SK-N-SH (cell line): ENCODE measurements around the gene MRPL51. TPM values are rescaled to one million over a fixed set of nuclear protein-coding genes. Genes with fewer than 3 reads are reported as not detected.

Experiments used
- CTCF ChIA-PET: fragments of 300-600, 350-600 bp; formaldehyde crosslinking; extraction: SDS; loops from one replicate; lab custom pipeline; 2021; lab: Yijun Ruan, JAX
- POLR2A ChIA-PET: fragments of 350-600 bp; sonication (Branson Sonifier 250); formaldehyde crosslinking; extraction: SDS; loops from one replicate; lab custom pipeline; 2020; ENCODE audit warnings: antibody characterized with exemption, inconsistent platforms; lab: Yijun Ruan, JAX
- DNase-seq: peaks from one replicate; pipeline ENCODE4 v3.0.0; 2012
- H2AFZ ChIP-seq: fragments of 200-600 bp; sonication (generic); 2 replicates; pipeline ENCODE4 v1.8.1; 2016; ENCODE audit warnings: antibody characterized with exemption, mild to moderate bottlenecking, low read depth
- H3F3A ChIP-seq: fragments of 200-600 bp; sonication (generic); replicated peaks from 2 replicates; pipeline ENCODE3; 2016; ENCODE audit warnings: antibody characterized with exemption, mild to moderate bottlenecking; ENCODE audit not compliant: insufficient read depth
- H3K27ac ChIP-seq, 2 experiments: fragments of 200-500 bp in 1 of 2; fragments of 200-600 bp in 1 of 2; sonication (Bioruptor generic) in 1 of 2; sonication (generic), shearing (Covaris generic) in 1 of 2; 2 replicates each; pipeline versions ENCODE4 v1.5.1 to v1.6.1; 2014 to 2016; ENCODE audit warnings: low read depth in 2 of 2, inconsistent platforms in 1 of 2, low read length in 1 of 2, mild to moderate bottlenecking in 1 of 2, mixed read lengths in 1 of 2
- H3K27me3 ChIP-seq: fragments of 200-600 bp; sonication (generic), shearing (Covaris generic); 2 replicates; pipeline ENCODE4 v1.6.1; 2016; ENCODE audit warnings: mixed run types; ENCODE audit not compliant: insufficient read depth
- H3K36me3 ChIP-seq, 2 experiments: fragments of 200-500 bp in 1 of 2; fragments of 200-600 bp in 1 of 2; sonication (Bioruptor generic) in 1 of 2; sonication (generic) in 1 of 2; replicated peaks in 1 of 2; 2 replicates each; pipeline versions ENCODE3 to v1.5.1; 2014 to 2016; ENCODE audit warnings: low read length in 1 of 2, mild to moderate bottlenecking in 1 of 2; ENCODE audit not compliant: insufficient read depth in 2 of 2, control insufficient read depth in 1 of 2
- H3K4me1 ChIP-seq, 2 experiments: fragments of 200-500 bp in 1 of 2; fragments of 200-600 bp in 1 of 2; sonication (Bioruptor generic) in 1 of 2; sonication (generic), shearing (Covaris generic) in 1 of 2; 2 replicates each; pipeline versions ENCODE4 v1.5.1 to v1.6.1; 2014 to 2016; ENCODE audit warnings: low read depth in 1 of 2, low read length in 1 of 2, mixed run types in 1 of 2; ENCODE audit not compliant: insufficient read depth in 2 of 2, control insufficient read depth in 1 of 2
- H3K4me2 ChIP-seq: fragments of 200-600 bp; sonication (generic), shearing (Covaris generic); 2 replicates; pipeline ENCODE4 v1.6.1; 2017; ENCODE audit warnings: mixed run types
- H3K4me3 ChIP-seq, 2 experiments: fragments of 200-500 bp in 1 of 2; fragments of 200-600 bp in 1 of 2; sonication (Bioruptor generic) in 1 of 2; sonication (generic), shearing (Covaris generic) in 1 of 2; 2 replicates each; pipeline versions ENCODE4 v1.5.1 to v1.8.1; 2014 to 2016; ENCODE audit warnings: low read depth in 2 of 2, inconsistent platforms in 1 of 2, low read length in 1 of 2, mild to moderate bottlenecking in 1 of 2, mixed read lengths in 1 of 2, moderate library complexity in 1 of 2
- H3K79me2 ChIP-seq: fragments of 200-600 bp; sonication (generic); 2 replicates; pipeline ENCODE4 v1.8.1; 2017; ENCODE audit warnings: mild to moderate bottlenecking; ENCODE audit not compliant: insufficient read depth
- H3K9ac ChIP-seq: fragments of 200-600 bp; sonication (generic); 2 replicates; pipeline ENCODE4 v1.6.1; 2017; ENCODE audit warnings: mixed run types
- H3K9me2 ChIP-seq: fragments of 200-600 bp; sonication (generic); 2 replicates; pipeline ENCODE4 v1.6.1; 2017; ENCODE audit warnings: mixed run types
- H3K9me3 ChIP-seq: fragments of 200-600 bp; sonication (generic); 2 replicates; pipeline ENCODE4 v1.6.1; 2017; ENCODE audit warnings: mixed run types, mild to moderate bottlenecking, moderate library complexity
- H4K20me1 ChIP-seq: fragments of 200-600 bp; sonication (generic); 2 replicates; pipeline ENCODE4 v1.6.1; 2017; ENCODE audit warnings: mild to moderate bottlenecking, mixed run types; ENCODE audit not compliant: insufficient read depth
- CTCF ChIP-seq: fragments of 200-600 bp; sonication (generic); IDR thresholded peaks from 2 replicates; pipeline ENCODE4 v1.6.1; 2017; ENCODE audit warnings: antibody characterized with exemption, mild to moderate bottlenecking, moderate library complexity
- ELF1 ChIP-seq: IDR thresholded peaks from 2 replicates; pipeline ENCODE4 v1.4.0; 2012
- EP300 ChIP-seq, 2 experiments: IDR thresholded peaks; 2 replicates each; pipeline versions ENCODE4 v1.4.0 to v1.6.1; 2012; ENCODE audit warnings: borderline replicate concordance in 1 of 2, low read depth in 1 of 2, low read length in 1 of 2
- FOXJ3 ChIP-seq: sonication (generic); formaldehyde crosslinking; IDR thresholded peaks from 2 replicates; pipeline ENCODE4 v1.5.1; 2020; ENCODE audit warnings: mild to moderate bottlenecking, missing genetic modification reagents
- FOXM1 ChIP-seq: IDR thresholded peaks from 2 replicates; pipeline ENCODE4 v1.4.0; 2012; ENCODE audit warnings: low read depth, mild to moderate bottlenecking
- JUND ChIP-seq: IDR thresholded peaks from 2 replicates; pipeline ENCODE4 v1.4.0; 2012
- MEF2A ChIP-seq: IDR thresholded peaks from 2 replicates; pipeline ENCODE4 v1.4.0; 2012; ENCODE audit warnings: low read depth, borderline replicate concordance
- POLR2AphosphoS5 ChIP-seq: IDR thresholded peaks from 2 replicates; pipeline ENCODE4 v1.6.1; 2012; ENCODE audit warnings: low read depth, low read length
- RCOR1 ChIP-seq: fragments of 150-350 bp; IDR thresholded peaks from 2 replicates; pipeline ENCODE4 v1.6.1; 2017; ENCODE audit warnings: antibody characterized with exemption, low read length
- RFX5 ChIP-seq: IDR thresholded peaks from 2 replicates; pipeline ENCODE4 v1.6.1; 2012; ENCODE audit warnings: mild to moderate bottlenecking, improper control_type of control experiment, low read length
- RXRA ChIP-seq: IDR thresholded peaks from 2 replicates; pipeline ENCODE4 v1.4.0; 2012; ENCODE audit warnings: low read depth, mild to moderate bottlenecking, borderline replicate concordance
- SIN3A ChIP-seq: IDR thresholded peaks from 2 replicates; pipeline ENCODE4 v1.6.1; 2012; ENCODE audit warnings: low read depth, mild to moderate bottlenecking, low read length, moderate library complexity, borderline replicate concordance
- SMC3 ChIP-seq: IDR thresholded peaks from 2 replicates; pipeline ENCODE4 v1.6.1; 2012; ENCODE audit warnings: low read depth, low read length, improper control_type of control experiment
- TAF1 ChIP-seq: IDR thresholded peaks from 2 replicates; pipeline ENCODE4 v1.6.1; 2012; ENCODE audit warnings: low read depth, mild to moderate bottlenecking, low read length, moderate library complexity, borderline replicate concordance
- TCF12 ChIP-seq: IDR thresholded peaks from 2 replicates; pipeline ENCODE4 v1.4.0; 2012
- USF2 ChIP-seq: fragments of 150-350 bp; IDR thresholded peaks from 2 replicates; pipeline ENCODE4 v1.6.1; 2017; ENCODE audit warnings: antibody characterized with exemption, low read length, low read depth, borderline replicate concordance
- WGBS: methylation state at CpG from one replicate; pipeline ENCODE4 v1.1.6; 2017; ENCODE audit warnings: low lambda C conversion rate; 5-methylcytosine and 5-hydroxymethylcytosine counted together
- polyA plus RNA-seq, 3 experiments: library from polyadenylated mRNA; depleted of rRNA; stranded (reverse); fragments of >200 nt; gene quantifications; 2 replicates each; pipeline ENCODE4 v1.2.3, GENCODE V29; 2012
- TF ChIP-seq, protein P1 (sequence below): IDR thresholded peaks from 2 replicates; pipeline ENCODE4 v1.4.0; 2012; ENCODE audit warnings: low read depth
- TF ChIP-seq, protein P2 (sequence below): IDR thresholded peaks from 2 replicates; pipeline ENCODE4 v1.4.0; 2012; ENCODE audit warnings: low read depth, borderline replicate concordance

Gene MRPL51
- polyA plus RNA-seq, 1 of the 3 experiments (the other 2 are of a cell fraction), result 189 TPM

- peaks cover 13 to 18% of the 10 kb centered on the region in 2 experiments; a peak in 3 of 4 replicates for H3K4me1 ChIP-seq
- peaks cover 15 to 43% of the 10 kb centered on the region in 2 experiments for H3K36me3 ChIP-seq
- H3K79me2 ChIP-seq, result peaks cover 64% of the 10 kb centered on the region
- no peaks in the 10 kb centered on the region for H3K9me2 ChIP-seq
- peak overlapping the region; percentile 76 to 99 for H3K27ac ChIP-seq
- no peaks in the 10 kb centered on the region for H3K27me3 ChIP-seq
- POLR2A ChIA-PET, result no interaction called here
- H3K9ac ChIP-seq, result peak overlapping the region; percentile 97
- H2AFZ ChIP-seq, result peak overlapping the region; percentile 39; the same call in 1 of the 2 replicates
- H3K4me3 ChIP-seq, result peak overlapping the region; percentile 81 to 97
- peak; percentile 37 for DNase-seq
- peak overlapping the region; percentile 99 for H3K4me2 ChIP-seq
- H3F3A ChIP-seq, result peaks cover 8% of the 10 kb centered on the region
- WGBS, result under 1% methylated on average over 14 of the region's 14 CpGs
- CTCF ChIA-PET, result no interaction called here
- H4K20me1 ChIP-seq, result no peaks in the 10 kb centered on the region
- no peaks in the 10 kb centered on the region for H3K9me3 ChIP-seq
- no peak for TF ChIP-seq RXRA
- TF ChIP-seq CTCF, result peak; percentile 18
- TF ChIP-seq, all 33 proteins: peak for 1
Observed at GRCh38 chr12:6494258-6494743, 1.2 kb upstream of the MRPL51 start.

DNA sequence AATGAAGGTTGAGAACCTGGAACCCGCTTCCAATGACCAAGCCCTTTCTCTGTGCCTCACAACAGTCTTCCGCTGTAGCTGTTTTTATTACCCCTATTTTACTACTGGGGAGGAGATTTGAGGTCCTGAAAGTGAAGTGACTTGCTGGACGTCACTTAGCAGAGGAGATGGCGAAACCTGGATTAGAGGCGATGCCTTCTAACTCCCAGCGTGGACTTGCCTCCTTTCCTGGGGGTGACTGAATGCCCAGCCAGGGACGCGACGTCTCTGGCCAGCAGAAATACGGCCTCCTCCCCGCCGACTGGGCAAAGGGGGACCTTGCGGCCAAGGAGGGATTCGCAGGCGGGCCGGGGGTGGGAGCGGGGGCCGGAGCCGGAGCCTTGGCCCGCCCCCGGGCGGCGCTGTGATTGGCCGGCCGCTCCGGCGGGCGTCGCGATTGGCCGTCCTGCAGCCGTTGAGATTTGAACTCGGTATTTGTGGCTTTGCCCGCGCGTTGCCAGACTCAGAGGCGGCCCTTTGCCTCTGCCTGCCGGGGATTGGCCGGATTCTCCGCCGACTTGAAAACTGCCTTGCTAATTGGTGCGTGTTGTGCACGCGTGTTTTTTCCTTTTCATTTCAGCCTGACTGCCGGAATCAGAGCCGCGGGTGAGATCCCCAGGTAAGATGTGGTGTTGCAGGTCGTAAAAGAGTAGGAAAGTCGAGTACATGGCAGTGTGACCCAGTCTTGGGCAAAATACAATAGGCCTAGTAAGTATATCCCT is 615 bp upstream of the MRPL51 start, which contains the start of gene NCAPD2:
Gene NCAPD2, plus strand, starts transcription at position 606 of the 761 bp plus-strand sequence. CDS start 997 bp downstream, outside the sequence.
- DNase-seq, result peak; percentile 97
- peaks cover 13 to 18% of the 10 kb centered on the region in 2 experiments; a peak in 3 of 4 replicates for H3K4me1 ChIP-seq
- peak within 1 kb of the TSS; percentile 99 for H3K4me2 ChIP-seq
- peak within 1 kb of the TSS; percentile 97 to 99 for H3K27ac ChIP-seq
- peaks cover 12 to 37% of the 10 kb centered on the region in 2 experiments for H3K36me3 ChIP-seq
- ChIA-PET CTCF (interaction anchor here (0.8 to 2.3 kb wide), 5 partner anchors 22 to 44 kb away, joined by 3 to 15 read pairs (median 9); partner anchors contain the start of gene VAMP1), POLR2A (interaction anchor here (0.6 to 1.6 kb wide), 11 partner anchors 9 to 450 kb away, joined by 3 to 30 read pairs (median 4); partner anchors contain the start of genes C12orf57, GAPDH, RNU7-1 and VAMP1)
- H3K79me2 ChIP-seq, result peaks cover 58% of the 10 kb centered on the region
- H2AFZ ChIP-seq, result peak within 1 kb of the TSS; percentile 93
- no peaks in the 10 kb centered on the region for H4K20me1 ChIP-seq
- 2% methylated on average over 35 of the region's 49 CpGs for WGBS
- H3K4me3 ChIP-seq, result peak within 1 kb of the TSS; percentile 81 to 97
- no peaks in the 10 kb centered on the region for H3K9me3 ChIP-seq
- peak within 1 kb of the TSS; percentile 97 for H3K9ac ChIP-seq
- no peaks in the 10 kb centered on the region for H3K9me2 ChIP-seq
- no peaks in the 10 kb centered on the region for H3K27me3 ChIP-seq
- H3F3A ChIP-seq, result peaks cover 8% of the 10 kb centered on the region
- TF ChIP-seq, protein P1, sequence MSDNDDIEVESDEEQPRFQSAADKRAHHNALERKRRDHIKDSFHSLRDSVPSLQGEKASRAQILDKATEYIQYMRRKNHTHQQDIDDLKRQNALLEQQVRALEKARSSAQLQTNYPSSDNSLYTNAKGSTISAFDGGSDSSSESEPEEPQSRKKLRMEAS, result peak; percentile 92
- 0 out of 2 replicates have a peak, but pooled peaks have one; percentile 2 for TF ChIP-seq ELF1
- peak; percentile 83 for TF ChIP-seq SIN3A
- no peak for TF ChIP-seq MEF2A
- no peak for TF ChIP-seq RCOR1
- peak; percentile 78 for TF ChIP-seq RFX5
- TF ChIP-seq TCF12, result no peak
- TF ChIP-seq, protein P2, sequence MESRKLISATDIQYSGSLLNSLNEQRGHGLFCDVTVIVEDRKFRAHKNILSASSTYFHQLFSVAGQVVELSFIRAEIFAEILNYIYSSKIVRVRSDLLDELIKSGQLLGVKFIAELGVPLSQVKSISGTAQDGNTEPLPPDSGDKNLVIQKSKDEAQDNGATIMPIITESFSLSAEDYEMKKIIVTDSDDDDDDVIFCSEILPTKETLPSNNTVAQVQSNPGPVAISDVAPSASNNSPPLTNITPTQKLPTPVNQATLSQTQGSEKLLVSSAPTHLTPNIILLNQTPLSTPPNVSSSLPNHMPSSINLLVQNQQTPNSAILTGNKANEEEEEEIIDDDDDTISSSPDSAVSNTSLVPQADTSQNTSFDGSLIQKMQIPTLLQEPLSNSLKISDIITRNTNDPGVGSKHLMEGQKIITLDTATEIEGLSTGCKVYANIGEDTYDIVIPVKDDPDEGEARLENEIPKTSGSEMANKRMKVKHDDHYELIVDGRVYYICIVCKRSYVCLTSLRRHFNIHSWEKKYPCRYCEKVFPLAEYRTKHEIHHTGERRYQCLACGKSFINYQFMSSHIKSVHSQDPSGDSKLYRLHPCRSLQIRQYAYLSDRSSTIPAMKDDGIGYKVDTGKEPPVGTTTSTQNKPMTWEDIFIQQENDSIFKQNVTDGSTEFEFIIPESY, result no peak
- peak; percentile 66; the same call in 1 of the 2 replicates for TF ChIP-seq POLR2AphosphoS5
- TF ChIP-seq FOXM1, result peak; percentile 65; the same call in 1 of the 2 replicates
- peak; percentile 75 for TF ChIP-seq TAF1
- TF ChIP-seq EP300 (IDR thresholded peaks at IDR 0.05; ENCODE audit: borderline replicate concordance in 1 of 2, low read depth in 1 of 2, low read length in 1 of 2), result no peak
- TF ChIP-seq USF2, result no peak
- no peak for TF ChIP-seq JUND
- no peak for TF ChIP-seq RXRA
- TF ChIP-seq FOXJ3 (CRISPR knock-in tag), result no peak
- TF ChIP-seq SMC3, result no peak
- peak; percentile 37 for TF ChIP-seq CTCF
